Left kidney (tissue), 2 donors: Measurements from ENCODE around the gene PKNOX2. TPM values are rescaled to one million over a fixed set of nuclear protein-coding genes. Genes with fewer than 3 reads are reported as not detected.

Experiments
- DNase-seq: peaks from one replicate; pipeline ENCODE4 v3.0.0-alpha.2; 2013
- polyA plus RNA-seq: library from polyadenylated mRNA; unstranded; fragments of 120-200 nt; gene quantifications from one replicate; pipeline ENCODE4 v1.2.1, GENCODE V29; 2013; ENCODE audit not compliant: insufficient read length

Gene PKNOX2
- polyA plus RNA-seq, 1 donor, result 13.9 TPM

GRCh38 chr11:125341676-125342075 lies 177.1 kb downstream of the PKNOX2 start:
- no peak for DNase-seq

GRCh38 chr11:125342281-125342930 lies 177.9 kb downstream of the PKNOX2 start:
- DNase-seq, result no peak

- DNase-seq, result no peak
Measured at GRCh38 chr11:125343086-125343717, 178.7 kb downstream of the PKNOX2 start.

- DNase-seq, result no peak
Measured at GRCh38 chr11:125343718-125344131, 179.2 kb downstream of the PKNOX2 start.

GRCh38 chr11:125344846-125345420 lies 180.4 kb downstream of the PKNOX2 start:
- no peak for DNase-seq

- peak; percentile 81 for DNase-seq
Measured at GRCh38 chr11:125345421-125346178, 181.0 kb downstream of the PKNOX2 start.

GRCh38 chr11:125346179-125346530 lies 181.6 kb downstream of the PKNOX2 start:
- DNase-seq, result no peak

- DNase-seq, result no peak
Measured at GRCh38 chr11:125346565-125347260, 182.2 kb downstream of the PKNOX2 start.

- DNase-seq, result no peak
Measured at GRCh38 chr11:125347261-125347585, 182.7 kb downstream of the PKNOX2 start.

- no peak for DNase-seq
Measured at GRCh38 chr11:125348141-125348651, 183.6 kb downstream of the PKNOX2 start.

- DNase-seq, result peak; percentile 62
Measured at GRCh38 chr11:125348674-125349309, 184.2 kb downstream of the PKNOX2 start.

- no peak for DNase-seq
Measured at GRCh38 chr11:125350206-125351032, 185.9 kb downstream of the PKNOX2 start.

GRCh38 chr11:125351033-125351867 lies 186.7 kb downstream of the PKNOX2 start:
- DNase-seq, result peak; percentile 59

- no peak for DNase-seq
Measured at GRCh38 chr11:125351868-125352250, 187.3 kb downstream of the PKNOX2 start.

- no peak for DNase-seq
Measured at GRCh38 chr11:125356797-125357196, 192.2 kb downstream of the PKNOX2 start.

- DNase-seq, result no peak
Measured at GRCh38 chr11:125357551-125357950, 193.0 kb downstream of the PKNOX2 start.

GRCh38 chr11:125358254-125358840 lies 193.8 kb downstream of the PKNOX2 start:
- DNase-seq, result no peak

GRCh38 chr11:125359130-125359529 lies 194.6 kb downstream of the PKNOX2 start:
- DNase-seq, result no peak

- no peak for DNase-seq
Measured at GRCh38 chr11:125360066-125360465, 195.5 kb downstream of the PKNOX2 start.
